GM21360 (cell line): ENCODE results near the gene BICDL1.

Experiments used
- ATAC-seq: cut with Tn5 transposase; IDR thresholded peaks from one replicate; pipeline ENCODE4 v1.9.1; 2021; ENCODE audit warnings: mild to moderate bottlenecking, moderate library complexity; ENCODE audit not compliant: unreplicated experiment

The BICDL1 gene

GRCh38 chr12:120048263-120048662 lies 59.2 kb downstream of the BICDL1 start:
- ATAC-seq = no peak

DNA sequence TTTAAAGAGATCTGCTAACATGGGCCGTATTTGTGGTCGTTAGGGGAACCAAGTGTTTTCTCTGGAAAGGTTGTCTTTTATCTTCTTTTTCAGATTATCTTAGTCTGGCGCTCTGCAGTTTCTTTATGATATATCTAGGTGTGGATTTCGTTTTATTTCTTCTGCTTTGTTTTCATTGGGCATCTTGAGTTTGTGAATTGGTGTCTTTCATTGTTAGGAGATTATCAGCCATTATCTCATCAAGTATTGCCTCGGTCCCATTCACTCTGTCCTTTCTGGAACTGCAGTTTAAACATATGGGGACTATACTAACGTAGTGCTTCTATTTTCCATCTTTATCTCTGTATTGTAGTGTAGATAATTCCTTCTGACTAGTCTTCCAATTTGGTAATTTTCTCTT lies 60.4 kb downstream of the BICDL1 start:
- no peak for ATAC-seq

GRCh38 chr12:120051535-120051934 lies 62.5 kb downstream of the BICDL1 start:
- ATAC-seq = no peak

- ATAC-seq = no peak
Measured at GRCh38 chr12:120054293-120054692, 65.3 kb downstream of the BICDL1 start.

GRCh38 chr12:120055231-120056000 lies 66.4 kb downstream of the BICDL1 start:
- no peak for ATAC-seq

DNA sequence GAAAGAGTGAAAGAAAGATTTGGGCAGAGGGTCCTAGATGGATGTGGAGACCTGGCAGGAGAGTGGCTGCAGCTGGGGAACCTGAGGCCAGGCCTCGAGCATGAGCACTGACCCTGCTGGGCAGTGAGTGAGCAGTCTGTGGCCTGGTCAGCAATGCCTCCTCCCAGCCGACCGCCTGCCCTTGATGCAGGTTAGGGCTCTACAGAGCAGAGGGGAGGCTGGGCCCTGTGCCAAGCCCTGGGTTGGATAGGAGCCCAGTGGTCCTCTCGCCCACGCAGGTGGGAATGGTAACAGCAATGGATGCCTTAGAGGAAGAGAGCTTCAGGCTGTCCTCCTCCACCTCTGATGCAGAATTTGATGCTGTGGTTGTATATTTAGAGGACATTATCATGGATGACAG lies 67.7 kb downstream of the BICDL1 start:
- ATAC-seq = no peak

GRCh38 chr12:120060196-120060595 lies 71.2 kb downstream of the BICDL1 start:
- no peak for ATAC-seq

DNA sequence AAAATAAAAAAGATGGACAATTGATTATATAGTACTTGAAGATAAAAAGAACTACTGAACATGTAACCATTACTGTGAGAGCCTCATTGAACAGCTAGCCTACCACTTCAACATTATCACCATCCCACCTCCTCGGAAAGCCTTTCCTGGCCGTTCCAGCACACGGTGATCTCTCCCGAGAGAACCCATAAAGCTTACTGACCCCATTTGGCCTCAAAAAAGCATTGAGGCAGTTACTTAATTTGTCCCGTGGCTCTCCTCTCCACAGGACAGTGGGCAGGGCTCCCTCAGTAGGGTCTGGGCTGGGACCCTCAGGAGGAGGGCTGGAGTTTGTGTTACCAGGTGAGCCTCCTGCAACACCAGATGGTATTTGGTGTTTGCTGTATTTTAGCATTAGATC lies 71.7 kb downstream of the BICDL1 start:
- no peak for ATAC-seq

DNA sequence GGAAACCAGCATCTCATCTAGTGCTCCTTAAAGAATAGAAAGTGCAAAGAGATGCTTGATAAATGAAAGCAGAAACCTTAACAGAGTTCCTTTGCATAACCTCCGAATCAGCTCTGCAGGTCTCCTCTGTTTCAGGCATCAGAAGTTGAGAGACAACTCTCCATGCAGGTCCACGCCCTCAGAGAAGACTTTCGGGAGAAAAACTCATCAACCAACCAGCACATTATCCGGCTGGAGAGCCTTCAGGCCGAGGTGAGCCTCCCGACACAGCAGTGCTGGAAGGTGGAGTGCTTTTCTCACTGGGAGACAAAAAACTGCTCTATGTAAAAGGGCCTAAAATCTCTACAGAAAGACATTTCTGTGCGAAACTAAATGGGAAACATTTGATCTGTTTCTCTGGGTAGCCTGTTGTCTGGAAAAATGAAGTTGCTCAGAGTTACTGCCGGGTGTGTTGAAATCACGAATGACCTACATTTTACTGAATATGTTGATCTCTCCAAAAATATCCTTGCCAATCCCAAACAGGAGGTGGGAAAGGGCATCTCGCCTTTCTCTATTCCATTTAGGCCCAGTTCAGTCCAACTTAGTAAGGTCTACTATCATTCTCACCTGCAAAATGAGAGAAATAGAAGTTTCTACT lies 72.7 kb downstream of the BICDL1 start:
- ATAC-seq = no peak

DNA sequence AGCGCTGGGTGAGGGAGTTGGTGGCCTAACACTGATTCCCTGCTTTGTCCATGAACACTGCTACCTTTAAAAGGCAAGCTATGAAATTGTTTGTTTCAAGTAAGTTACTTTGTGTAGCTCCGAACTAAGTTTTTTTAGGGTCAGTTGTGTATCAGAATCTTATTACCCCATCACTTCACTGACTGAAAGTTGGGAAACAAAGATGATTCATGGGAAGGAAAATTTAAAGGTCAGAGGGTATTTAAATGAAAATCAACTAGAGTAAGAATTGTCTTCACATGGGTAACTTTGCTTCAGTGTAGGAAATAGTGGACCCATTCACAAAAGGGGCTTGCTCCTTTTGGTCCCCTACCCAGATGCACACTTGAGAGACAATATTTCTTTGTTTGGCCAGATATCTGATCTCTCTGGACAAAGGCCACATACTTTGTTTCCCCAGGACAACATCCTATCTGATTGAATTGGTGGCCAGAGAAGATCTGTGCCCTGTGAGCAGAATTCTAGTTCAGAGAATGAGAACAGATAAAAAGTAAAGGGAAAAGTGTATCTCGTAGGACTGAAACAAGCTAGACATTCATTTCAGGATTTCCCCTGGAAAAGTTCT lies 74.0 kb downstream of the BICDL1 start:
- ATAC-seq = no peak

- ATAC-seq = no peak
Measured at GRCh38 chr12:120064054-120064940, 75.3 kb downstream of the BICDL1 start.

DNA sequence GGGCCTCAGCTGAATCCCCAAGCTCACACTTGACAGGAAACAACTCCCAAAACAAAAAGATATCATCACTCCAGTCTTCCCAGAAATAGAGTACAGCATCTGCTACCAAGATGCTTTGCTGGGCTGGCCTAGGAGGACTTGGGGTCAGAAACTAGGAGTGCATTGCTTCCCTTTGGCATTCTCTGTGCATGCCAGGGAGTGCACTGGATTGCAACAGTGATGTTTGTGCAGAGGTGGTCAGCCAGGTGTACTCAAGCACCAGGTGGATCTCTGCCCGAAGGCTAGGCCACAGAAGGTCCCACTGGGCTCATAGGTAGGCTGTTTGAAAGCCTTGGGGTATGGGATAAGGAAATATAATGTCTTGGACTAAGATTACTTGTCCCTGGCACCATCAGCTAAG lies 76.4 kb downstream of the BICDL1 start:
- no peak for ATAC-seq

DNA sequence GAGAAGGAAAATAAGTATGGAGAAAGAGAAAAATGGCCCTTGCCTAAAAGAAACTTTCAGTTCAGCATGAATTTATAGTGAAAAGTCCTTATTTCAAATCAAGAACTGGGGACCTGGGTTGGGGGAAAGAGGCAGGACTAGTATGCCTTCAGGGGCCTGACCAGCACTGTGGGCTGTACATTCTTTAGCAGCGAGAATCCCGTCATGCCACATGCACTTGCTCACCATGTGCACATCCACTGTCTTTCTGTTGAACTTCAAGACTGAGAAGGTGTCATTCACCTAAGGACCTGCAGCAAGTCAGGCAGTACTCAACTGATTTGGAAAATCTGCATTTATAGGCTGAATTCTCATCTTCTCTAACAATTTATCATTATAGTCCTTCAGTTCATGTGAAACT lies 77.3 kb downstream of the BICDL1 start:
- no peak for ATAC-seq

DNA sequence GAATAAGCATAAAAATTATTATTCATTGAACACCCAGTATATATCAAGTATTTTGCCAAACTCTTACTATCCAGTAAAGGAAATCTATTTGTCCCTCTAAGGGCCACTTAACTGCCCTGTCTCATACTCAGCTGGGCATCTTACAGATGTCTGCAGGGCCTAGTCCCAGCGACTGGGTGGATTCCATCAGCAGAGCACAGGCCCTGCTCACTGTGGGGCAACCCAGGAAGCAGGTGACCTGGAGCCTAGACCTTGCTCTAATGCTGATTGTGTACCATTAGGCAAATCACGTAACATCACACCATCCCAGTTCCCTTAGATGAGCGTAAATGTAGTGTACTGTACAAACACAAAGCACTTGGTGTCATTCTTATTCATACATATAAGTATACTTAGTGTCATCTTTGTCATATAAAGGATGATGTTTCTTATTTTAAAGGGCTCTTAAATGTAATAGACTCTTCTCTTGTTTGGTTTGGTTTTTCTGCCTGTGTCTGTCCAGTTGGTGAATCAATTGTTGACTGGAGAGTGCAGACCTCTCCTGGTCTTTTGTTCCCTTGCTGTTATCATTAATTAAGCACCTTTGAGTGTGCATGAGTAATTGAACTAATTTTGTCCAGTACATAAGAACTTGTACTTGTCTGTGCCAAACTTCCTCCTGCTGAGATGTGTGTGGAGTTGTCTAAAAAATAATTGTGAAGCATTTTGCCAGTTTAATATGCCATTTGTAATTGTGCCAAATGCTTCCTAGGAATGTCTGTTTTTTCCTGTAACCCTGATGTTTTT lies 78.2 kb downstream of the BICDL1 start:
- no peak for ATAC-seq

- ATAC-seq = no peak
Measured at GRCh38 chr12:120067901-120068300, 78.9 kb downstream of the BICDL1 start.

GRCh38 chr12:120069278-120069677 lies 80.2 kb downstream of the BICDL1 start:
- ATAC-seq = no peak

DNA sequence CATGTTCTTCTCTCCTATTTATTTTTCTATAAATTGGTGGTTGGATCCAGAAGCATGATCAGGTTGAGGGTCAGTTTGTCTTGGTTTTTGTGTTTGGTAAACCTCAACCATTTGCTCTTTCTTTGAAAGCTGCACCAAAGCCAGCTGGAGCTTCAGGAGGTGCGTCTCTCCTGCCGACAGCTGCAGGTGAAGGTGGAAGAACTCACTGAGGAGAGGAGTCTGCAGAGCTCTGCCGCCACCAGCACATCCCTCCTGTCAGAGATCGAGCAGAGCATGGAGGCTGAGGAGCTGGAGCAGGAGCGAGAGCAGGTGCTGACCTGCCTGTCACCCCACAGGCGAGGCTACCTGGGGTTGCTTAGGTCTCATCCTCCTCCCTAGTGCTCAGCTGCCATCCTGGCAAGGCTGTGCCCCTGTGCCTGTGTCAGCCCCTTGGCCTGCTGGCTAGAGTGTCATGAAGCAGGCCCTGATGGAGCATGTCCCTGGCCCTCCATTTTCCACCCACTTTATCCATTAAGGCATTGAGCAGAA lies 82.5 kb downstream of the BICDL1 start:
- no peak for ATAC-seq

DNA sequence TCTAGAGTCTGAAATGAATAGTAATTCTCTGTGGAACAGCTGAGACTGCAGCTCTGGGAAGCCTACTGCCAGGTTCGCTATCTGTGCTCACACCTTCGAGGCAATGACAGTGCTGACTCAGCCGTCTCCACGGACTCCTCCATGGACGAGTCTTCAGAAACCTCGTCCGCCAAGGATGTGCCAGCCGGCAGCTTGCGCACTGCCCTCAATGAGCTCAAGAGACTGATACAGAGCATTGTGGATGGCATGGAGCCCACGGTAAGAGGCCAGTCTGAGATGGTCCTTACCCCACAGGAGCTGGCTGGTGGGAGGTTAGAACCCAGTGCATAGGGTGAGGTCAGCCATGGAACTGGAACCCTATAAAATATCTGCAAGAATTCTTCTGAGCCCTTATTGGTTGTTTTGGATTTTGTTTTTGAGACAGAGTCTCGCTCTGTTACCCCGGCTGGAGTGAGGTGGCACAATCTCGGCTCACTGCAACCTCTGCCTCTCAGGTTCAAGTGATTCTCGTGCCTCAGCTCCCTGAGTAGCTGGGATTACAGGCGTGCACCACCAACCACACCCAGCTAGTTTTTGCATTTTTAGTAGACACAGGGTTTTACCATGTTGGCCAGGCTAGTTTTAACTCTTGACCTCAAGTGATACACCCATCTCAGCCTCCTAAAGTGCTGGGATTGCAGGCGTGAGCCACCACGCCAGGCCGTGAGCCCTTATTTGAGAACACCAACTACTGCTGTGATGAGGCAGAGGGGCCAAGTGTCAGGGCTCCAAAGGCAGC lies 83.6 kb downstream of the BICDL1 start:
- no peak for ATAC-seq

GRCh38 chr12:120075034-120075616 lies 86.1 kb downstream of the BICDL1 start:
- ATAC-seq = no peak
